ENCODE measurements around the gene ING4.
"Not testable (repeated sequence)": the region's sequence is repeated elsewhere in the genome, so short reads cannot be mapped to it uniquely, and the experiment has no call there.

ING4 gene

DNA sequence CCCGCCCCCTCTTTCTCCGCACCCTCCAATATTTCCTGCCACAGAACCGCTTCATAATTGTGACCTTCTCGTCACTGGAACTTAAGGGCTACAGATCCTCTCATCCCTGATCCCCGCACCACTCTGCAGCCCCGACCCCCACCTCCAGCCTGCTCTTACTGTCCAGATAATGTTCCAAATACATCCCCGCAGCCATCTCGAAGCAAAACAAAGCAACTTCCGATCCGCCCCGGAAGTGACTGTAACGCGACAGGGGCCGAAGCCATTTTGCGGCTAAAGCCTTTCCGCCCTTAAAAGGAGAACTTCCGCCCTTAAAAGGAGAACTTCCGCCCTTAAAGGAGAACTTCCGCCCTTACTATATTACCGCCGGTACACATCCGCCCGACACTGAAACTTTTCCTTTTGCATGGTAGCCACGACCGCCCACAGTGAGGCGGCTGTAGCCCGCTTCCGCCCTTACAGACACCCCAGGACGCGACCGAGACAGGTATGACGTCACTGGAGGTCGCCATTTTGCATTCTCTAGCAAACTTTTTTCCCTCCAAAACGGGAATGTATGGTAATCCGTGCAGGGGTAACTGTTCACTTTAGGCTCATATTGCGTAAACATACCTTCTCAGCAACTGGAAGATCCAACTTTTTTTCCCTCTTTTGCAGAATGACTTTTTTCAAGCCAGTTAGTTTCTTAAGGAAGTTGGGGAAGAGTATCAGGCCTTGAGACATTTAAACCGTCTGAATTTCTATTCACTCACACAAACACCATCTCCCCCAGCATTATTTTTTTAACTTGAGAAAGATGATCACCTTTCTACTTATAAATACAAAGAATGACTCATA is at the start of gene ING4:
ING4 (minus strand) TSS at position 214 of the 837 bp plus-strand sequence; CDS start at position 196, 18 bp downstream.
- DNase-seq, result peak; percentile 98 to 100

DNA sequence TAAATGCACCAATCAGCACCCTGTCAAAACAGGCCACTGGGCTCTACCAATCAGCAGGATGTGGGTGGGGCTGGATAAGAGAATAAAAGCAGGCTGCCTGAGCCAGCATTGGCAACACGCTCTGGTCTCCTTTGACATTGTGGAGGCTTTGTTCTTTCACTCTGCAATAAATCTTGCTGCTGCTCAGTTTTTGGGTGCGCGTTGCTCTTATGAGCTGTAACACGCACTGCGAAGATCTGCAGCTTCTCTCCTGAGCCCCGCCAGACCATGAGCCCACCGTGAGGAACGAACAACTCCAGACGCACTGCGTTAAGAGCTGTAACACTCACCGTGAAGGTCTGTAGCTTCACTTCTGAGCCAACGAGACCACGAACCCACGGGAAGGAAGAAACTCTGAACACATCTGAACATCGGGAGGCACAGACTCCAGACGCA is 46.1 kb upstream of the ING4 start:
- no peak for DNase-seq

DNA sequence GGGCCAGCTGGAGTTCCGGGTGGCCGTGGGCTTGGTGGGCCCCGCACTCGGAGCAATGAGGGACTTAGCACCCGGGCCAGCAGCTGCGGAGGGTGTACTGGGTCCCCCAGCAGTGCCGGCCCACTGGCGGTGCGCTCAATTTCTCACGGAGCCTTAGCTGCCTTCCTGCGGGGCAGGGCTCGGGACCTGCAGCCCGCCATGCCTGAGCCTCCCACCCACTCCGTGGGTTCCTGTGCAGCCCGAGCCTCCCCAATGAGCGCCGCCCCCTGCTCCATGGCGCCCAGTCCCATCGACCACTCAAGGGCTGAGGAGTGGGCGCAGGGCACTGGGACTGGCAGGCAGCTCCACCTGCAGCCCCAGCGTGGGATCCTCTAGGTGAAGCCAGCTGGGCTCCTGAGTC is 45.4 kb upstream of the ING4 start:
- DNase-seq, result not testable (repeated sequence)

DNA sequence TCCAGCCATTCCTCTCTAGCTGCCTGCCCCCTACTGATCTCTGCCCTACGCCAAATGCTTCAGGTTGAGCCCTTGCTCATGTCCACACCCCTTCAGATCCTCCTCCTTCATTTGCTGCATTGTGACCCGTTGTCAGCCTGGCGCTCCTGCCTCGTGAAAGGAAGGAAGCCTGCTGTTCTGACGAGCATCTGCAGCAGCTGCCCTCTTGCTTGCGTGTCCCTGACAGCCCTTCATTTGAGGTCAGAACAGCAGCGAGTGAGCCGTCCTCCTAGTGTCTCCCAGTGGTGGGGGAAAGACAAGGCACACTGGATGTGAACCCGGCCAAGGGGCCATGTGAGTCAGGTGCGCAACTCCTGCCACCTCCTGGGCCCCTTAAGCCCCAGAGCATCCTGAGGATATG is 40.7 kb upstream of the ING4 start:
- no peak for DNase-seq

DNA sequence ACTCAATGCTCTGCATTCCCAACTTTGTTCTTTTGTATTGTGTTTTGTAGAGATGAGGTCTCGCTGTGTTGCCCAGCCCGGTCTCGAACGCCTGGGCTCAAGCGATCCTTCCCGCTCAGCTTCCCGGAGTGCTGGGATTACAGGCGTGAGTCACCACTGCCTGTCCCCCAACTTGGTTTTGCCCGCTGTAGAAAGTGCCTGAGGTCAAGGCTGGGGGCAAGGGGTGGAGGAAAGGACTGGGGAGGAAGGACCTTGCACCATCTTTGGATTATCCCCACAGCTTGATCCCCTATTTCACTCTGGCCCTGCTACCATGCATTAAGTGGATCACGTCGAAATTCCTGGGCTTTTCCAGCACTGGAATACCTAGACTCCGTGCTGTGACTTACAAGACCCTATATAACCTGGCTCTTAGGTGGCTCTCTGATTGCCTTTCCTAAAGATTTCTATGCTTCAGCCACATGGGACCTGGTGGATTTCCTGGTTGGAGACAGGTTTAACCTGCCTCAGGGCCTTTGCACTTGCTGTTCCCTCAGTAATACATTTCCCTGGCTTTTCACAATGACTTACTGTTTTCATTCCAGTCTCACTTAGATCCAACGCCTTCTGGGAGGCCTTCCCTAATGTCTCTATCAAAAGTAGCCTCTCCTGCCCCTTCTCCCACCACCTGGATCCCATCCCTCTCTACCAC is 38.3 kb upstream of the ING4 start:
- no peak for DNase-seq

DNA sequence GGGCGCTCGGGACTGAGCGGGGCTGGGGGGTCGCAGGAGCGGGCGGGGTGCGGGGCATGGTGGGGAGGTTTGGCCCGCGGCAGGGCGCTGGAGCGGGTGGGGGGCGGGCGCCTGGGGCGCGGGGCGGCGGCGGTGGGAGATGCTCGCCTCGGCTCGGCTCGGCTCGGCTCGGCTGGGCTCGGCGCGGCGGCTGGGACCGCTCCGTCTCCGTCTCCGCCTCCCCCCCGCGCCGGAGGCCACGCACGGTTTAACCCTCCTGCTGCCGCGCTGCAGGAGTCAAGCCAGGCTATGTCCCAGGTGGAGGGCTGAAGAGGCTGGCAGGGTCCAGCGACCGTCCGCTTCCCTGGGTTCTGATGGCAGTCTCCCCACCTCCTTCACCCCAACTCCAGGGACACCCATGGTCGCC is 37.7 kb upstream of the ING4 start, which contains the start of gene PIANP:
PIANP (minus strand) TSS at position 170 of the 406 bp plus-strand sequence. CDS start 2,754 bp downstream, outside the sequence.
- peak; percentile 15 to 24 for DNase-seq

DNA sequence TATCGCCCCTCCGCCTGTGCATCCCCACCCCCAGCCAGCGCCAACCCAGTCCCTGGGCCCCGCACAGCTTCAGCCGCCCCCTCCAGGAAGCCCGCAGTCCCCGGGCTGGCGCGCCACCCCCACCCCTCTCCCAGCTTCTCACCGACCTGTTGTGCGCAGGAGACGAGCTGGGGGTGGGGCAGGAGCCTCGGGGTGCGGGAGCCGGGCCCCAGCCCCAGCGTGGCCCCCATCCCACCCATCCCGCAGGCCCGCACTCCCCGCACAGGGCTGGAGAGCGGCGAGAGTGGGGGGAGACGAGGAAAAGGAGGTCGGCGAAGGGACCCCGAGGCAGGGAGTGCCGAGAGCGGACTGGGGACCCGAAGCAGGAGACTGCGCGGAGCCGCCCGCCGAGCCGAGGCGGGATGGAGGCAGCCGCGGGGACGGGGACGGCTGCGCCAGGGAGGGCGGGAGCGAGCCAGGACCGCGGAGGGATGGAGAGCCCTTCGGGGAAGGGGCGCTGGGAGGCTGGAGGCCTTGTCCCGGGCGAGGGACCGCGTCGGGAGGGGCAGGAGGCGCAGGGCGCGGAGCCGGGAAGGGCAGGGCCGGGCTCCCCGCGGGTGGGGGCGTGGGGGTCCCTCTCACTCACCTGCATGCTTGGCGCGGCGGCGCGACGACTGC is 37.2 kb upstream of the ING4 start:
- no peak for DNase-seq

DNA sequence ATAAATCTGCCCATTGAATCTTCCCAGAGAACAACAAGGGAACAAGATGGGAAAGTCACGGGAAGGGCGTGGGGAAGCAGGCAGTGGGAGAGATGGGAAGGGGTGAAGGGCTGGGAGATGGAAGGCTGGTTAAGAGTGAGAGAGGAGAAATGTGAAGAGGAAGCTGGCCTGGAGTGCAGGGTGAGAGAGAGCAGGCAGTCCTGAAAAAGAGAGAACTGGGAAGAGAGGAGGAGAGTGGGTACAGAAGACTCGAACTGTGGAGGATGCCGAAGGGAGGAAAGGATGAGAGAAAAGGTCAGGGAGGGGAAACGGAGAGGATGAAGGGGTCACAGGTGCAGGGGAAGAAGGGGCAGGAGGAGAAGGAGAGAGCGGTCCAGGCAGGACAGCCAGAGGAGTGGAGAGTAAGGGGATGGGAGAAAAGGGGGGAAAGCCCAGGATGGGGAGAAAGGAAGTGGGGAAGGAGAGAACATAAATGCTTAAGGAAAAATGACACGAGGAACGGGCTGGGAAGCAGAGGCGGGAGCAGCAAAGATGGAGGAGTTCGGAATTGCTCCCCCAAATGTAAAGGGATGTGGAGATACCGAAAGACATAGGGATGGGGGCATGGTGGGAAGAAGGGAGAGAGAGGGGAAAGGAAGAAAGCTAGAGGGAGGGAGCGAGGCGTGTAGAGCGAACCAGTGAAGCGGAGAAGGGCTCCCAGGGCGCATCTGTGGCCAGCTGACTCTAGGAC is 36.5 kb upstream of the ING4 start:
- DNase-seq, result no peak

DNA sequence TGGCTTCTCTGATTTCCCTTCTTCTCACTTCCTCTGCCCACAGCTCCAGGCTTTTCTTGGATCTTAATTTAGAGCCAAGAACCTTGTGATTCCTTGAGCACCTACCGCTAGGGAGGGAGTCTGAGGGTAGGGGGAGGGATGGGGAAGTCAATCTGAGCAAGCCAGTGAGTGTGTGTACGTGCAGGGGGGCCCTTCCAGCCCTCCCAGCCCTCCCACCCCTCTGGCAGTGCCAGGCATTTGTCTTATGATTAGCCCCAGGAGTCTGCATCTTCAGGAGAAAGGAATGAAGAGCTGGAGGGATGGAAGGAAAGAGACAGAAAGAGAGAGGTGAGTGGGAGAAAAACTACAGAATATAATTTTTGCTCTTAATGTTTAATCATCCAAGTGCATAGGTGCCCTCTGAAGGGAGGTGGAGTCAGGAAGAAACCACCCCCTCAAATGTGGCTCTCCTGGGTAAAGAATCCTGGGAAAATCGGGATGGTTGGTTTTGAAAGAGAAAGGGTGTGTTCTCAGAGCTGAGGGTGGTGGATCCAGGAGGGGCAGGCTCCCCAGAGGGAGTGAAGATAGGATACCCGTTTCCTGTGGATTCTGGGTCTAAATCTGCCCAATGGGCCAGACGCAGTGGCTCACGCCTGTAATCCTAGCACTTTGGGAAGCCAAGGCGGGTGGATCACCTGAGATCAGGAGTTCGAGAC is 35.6 kb upstream of the ING4 start:
- DNase-seq, result no peak

DNA sequence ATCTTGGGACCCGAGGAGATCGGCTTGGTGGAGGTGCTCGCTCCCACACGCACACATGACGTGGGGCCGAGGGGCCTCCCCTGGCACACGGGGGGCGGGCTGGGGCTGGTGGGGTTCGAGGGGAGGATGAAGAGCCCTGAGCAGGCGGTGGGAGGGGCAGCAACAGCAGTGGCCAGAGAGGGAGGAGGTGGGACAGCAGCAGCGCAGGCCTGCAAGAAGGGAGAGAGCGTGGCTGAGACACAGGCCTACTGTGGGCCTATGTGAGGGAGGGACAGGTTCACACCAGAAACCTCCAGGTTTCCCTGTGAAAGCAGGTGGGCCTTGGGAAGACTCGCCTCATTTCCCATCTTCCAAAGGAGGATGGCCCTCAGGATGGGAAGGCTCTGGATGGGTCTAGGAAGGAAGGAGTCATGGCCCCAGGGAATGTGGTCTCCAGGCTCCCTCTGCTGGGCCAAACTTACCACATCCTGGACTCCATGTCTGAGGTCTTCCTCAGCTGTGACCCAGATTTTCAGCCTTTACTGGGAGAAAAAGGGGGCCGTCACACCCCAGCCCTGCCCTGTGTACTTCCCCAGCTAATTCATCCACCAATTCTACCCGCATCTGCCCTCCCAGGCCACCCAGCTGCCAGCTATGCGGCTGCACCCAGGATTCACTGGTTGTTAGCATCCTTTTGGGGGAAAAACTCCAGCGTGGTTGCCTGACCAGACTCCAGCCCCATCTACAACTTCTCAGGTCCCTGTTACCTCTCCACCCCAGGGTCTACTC is 34.8 kb upstream of the ING4 start:
- peak; percentile 9 to 34 for DNase-seq

DNA sequence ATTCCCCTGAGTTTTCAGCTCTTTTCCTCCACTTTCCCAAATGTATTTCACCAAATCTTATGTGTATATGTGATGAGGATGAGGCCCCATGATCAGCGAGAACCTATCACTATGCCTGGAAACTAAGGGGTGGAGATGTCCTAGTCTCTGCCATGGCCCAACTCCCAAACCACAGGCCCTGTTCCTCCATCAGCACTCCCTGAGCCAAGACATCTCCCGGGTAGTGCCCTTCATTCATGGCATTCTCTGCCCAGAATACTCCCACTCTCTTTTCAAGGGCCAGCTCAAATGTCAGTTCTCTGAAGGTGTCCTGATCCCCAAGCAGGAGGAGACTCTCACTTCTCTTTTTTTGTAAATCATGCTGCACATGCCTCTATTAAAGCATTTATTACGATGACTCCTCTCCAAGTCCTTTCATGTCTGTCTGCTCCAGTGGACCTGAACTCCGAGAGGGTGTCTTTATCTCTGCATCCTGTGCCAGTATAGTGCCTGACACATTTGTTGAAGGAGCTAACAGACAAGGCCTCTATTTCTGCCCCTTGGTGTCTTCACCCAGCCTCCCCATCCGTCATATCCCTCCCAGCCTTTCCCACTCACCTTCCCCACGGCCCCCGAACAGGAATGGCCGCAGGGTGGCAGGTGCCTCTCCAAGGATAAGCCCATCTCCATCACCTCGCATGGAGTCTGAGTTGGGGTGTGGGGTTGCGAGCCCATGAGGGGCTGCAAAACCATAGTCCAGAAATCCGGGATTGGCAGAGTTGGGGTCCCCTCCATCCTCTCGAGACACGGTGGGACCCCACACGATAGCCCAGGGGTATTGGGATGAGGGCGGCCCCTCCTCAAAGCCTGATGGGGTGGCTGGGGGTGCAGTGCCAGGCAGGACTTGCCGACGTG is 34.0 kb upstream of the ING4 start:
- no peak for DNase-seq

DNA sequence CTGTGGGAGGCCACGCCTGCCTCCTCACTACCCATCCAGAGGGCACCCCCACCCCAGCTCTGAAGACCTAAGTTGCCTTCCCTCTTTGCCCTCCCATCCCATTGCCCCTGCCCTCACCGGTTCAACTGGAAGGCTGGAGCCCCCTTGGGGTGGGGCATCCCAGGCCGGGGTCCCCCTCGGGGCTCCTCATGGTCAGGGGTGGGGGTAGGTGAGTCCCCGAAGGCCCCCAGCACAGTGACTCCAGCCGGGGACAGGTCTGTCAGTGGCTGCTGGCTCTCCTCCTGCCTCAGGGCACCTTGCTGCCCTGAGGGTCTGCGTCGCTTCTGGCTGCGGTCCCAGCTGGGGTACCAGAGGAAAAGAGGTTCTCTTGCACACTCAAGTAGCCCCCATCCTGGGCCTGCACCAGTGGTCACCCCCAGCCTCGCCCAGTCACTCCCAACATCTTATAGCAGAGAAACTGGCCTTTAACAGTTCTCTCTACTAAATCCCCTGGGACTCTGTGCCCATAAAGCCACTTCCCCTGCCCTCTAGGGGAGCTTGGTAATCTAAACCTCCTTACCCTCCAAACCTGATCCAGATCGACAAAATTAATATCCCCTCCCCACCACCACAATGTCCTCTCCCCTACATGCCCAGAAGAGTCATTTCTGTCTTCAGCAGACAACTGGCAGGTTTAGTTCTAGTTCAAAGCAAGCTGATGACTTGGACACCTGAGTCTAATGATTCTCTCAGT is 32.6 kb upstream of the ING4 start:
- no peak for DNase-seq

DNA sequence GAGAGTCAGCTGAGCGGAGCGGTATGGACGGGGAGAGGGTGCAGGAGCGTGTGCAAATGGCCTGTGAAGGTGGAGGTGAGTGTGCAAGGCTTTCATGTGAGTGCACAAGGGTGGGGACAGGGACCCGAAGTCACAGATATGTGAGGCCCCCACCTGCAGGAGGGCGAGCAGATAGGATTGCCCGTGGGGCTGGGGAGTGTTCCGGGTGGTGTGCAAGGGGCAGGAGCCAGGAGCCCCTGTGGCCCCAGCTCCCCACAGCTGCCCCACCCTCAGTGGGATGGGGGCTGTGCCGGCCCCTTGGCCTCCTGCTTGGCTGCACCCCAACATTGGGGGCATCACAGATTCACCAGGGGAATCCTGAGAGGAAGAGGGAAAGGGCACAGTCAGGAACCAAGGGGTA is 31.8 kb upstream of the ING4 start:
- no peak for DNase-seq

DNA sequence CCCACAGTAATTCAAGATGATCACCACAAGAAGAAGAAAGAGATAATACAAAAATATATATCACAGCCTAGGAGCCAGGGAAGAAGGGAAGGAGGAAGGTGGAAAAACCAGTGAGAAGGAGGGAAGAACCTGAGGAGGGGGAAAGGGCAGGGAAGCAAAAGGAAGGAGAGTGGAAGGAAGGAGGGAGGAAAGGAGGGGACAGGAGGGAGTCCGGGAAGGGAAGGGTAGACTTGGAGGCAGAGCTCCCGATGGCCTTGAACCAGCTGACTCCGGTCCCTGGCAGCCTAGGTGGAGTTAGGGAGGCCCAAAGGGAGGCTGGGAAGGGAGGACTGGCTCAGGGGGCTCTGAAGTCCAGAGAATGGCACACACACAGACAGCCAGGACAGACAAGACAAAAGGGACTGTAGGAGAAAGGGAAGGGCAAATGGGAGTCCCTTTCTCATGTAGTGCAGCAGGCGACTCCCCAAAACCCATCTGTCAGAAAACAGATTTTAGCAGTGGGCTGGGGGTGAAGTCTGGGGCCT is 31.0 kb upstream of the ING4 start:
- DNase-seq, result no peak

DNA sequence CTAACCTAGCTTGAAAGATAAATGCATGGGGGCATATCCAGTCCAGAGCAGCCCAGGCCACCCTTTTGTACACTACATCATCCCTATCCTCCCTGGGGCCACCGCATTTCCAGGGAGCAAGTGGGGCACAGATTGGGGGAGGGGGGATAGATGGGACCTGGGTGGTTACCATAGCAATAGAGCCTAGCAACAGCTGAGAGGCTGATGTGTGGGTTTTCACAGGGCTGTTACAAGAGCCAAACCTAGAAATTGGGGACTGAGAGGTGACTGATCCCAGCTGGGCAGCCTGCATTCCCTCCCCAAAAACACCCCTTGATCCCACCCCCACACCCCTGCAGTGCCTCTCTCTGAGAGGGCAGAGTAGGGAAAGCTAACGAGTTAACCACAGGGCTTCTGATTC is 30.0 kb upstream of the ING4 start:
- no peak for DNase-seq

DNA sequence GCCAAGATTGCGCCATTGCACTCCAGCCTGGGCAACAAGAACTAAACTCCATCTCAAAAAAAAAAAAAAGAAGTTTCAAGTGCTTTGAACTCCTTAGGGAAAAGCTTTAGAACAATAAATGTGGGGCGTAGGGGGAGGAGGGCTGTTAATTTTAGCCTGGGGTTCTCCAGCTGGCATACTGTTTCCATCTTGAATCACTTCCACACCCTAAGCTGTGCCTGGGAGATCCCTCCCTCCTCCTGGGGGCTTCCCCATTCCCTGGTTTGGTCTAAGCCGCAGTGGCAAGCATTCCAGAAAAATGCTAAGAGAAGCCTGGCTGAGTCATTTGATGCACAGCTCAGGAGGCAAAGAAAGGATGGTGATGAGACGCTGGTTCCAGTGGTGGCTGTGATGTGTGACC is 28.6 kb upstream of the ING4 start:
- no peak for DNase-seq

DNA sequence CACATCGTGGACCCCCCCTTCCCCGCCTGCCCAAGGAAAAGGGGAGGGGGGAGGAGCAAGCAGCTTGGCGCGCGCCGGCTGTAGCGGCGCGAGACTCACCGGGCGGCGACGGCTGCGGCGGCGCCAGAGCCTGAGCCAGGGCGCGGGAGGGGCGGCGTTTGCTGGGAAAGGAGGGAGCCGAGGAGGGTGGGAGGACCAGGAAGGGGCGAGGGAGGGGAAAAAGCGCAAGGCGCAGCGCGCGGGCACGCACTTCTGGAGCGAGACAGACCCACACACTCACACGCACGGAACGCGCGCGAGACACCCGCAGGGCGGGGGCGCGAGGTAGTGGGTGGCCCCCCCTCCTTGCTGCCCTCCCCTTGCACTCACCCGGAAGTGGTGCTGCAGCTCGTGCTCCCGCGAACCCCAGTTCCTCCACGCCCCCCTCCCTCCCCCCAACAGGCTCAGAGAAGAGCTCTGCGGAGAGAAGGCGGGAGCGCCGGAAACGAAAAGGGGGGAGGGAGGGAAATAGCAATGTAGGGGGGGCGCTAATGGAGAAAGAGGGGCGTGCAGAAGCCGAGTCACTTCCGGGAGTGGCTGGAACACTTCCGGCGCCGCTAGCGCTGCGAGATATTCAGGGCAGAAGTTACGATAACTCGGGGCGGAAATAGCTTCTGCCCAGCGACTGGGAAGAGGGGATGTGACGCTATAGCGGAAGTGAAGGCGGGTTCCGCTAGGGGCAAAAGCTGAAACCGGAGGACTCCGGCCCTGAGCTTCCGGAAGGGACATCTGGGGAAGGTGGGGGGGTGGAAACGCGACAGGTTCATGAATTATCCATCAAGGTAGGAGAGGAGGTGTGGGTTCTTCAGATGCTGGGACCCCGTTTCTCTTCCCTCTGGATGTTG is 26.3 kb upstream of the ING4 start, which contains the start of gene ZNF384:
ZNF384 (minus strand) TSS at position 377 of the 884 bp plus-strand sequence. CDS start 9,855 bp downstream, outside the sequence.
- peak; percentile 99 for DNase-seq

DNA sequence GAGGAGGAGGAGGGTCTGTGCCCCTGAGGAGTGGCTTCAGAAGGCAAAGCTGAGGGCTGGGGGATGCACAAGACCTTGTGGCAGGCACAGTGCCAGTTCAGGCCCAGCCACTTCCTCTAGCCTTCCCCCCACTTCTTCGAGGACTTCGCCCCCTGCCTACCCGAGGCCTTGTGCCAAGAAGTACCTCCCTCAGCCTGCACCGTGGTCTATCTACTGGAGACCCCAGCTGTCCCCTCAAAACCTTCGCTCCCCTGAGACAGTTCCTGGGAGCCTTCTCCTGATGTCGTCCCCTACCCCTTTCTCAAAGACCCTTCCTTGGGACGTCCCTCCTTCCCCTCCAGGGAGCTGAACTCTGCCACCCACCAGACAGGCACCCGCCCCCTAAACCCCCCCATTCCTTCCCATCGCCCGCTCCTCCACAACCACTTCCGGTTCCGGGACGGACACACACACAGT is 25.7 kb upstream of the ING4 start:
- DNase-seq, result peak in 1 of 2 experiments; percentile 51

Data from NCI-H2081 (cell line).